HCT116 (cell line): ENCODE results near the gene GREB1L. TPM values are rescaled to one million over a fixed set of nuclear protein-coding genes. Genes with fewer than 3 reads are reported as not detected.

ENCODE experiments used
- ATAC-seq: fragments of 200-7000 bp; cut with Tn5 transposase; 2 replicates; pipeline ENCODE4 v1.9.1; 2020; ENCODE audit warnings: mild to moderate bottlenecking, moderate library complexity
- BruUV-seq: library from RNA; stranded (reverse); fragments of 400-500 nt; replicated peaks from 2 replicates; lab custom pipeline; 2021; lab: Mats Ljungman, UMichigan
- CTCF ChIA-PET: fragments of 300-600 bp; sonication (Branson Sonifier 250); formaldehyde crosslinking; loops from one replicate; lab custom pipeline; 2021; ENCODE audit warnings: antibody characterized with exemption; lab: Charles Lee
- POLR2A ChIA-PET: fragments of 300-600, 350-600 bp; sonication (Branson Sonifier 250); formaldehyde crosslinking; loops from one replicate; lab custom pipeline; 2021; ENCODE audit warnings: antibody characterized with exemption; lab: Charles Lee
- RAD21 ChIA-PET, 2 experiments: fragments of 300-600 bp; sonication (Branson Sonifier 250); formaldehyde crosslinking; loops; one replicate each; lab custom pipeline; 2023; ENCODE audit warnings: low total read pairs in 2 of 2; ENCODE audit not compliant: uncharacterized antibody in 2 of 2, unreplicated experiment in 2 of 2, low non-redundant PET in 1 of 2; lab: Charles Lee
- DNase-seq: peaks from one replicate; pipeline ENCODE4 v3.0.0-alpha.2; 2010; ENCODE audit warnings: low read depth, low spot score
- H2AFZ ChIP-seq: fragments of 200-600 bp; shearing (Covaris generic), sonication (generic); 2 replicates; pipeline ENCODE4 v1.6.1; 2017; ENCODE audit warnings: low read depth, mixed run types, mixed read lengths, antibody characterized with exemption, low read length; ENCODE audit not compliant: poor library complexity, severe bottlenecking
- H3K27ac ChIP-seq: 2 replicates; pipeline ENCODE4 v1.5.1; 2012; ENCODE audit warnings: low read depth, low read length
- H3K27me3 ChIP-seq: fragments of 200-600 bp; sonication (generic); 2 replicates; pipeline ENCODE4 v1.6.1; 2016; ENCODE audit warnings: mixed run types, low read length, mixed read lengths; ENCODE audit not compliant: insufficient read depth
- H3K36me3 ChIP-seq, 2 experiments: fragments of 200-500 bp in 1 of 2; fragments of 200-600 bp in 1 of 2; sonication (Bioruptor generic) in 1 of 2; sonication (generic) in 1 of 2; 2 replicates each; pipeline versions ENCODE4 v1.5.1 to v1.6.1; 2014 to 2016; ENCODE audit warnings: low read length in 2 of 2, inconsistent platforms in 1 of 2, mixed read lengths in 1 of 2, mixed run types in 1 of 2; ENCODE audit not compliant: insufficient read depth in 2 of 2, control insufficient read depth in 1 of 2
- H3K4me1 ChIP-seq, 2 experiments: fragments of 200-600 bp in 1 of 2; sonication (generic) in 1 of 2; 2 replicates each; pipeline versions ENCODE4 v1.5.1 to v1.6.1; 2012 to 2017; ENCODE audit warnings: low read length in 2 of 2, inconsistent platforms in 1 of 2, mild to moderate bottlenecking in 1 of 2, mixed read lengths in 1 of 2, mixed run types in 1 of 2, moderate library complexity in 1 of 2; ENCODE audit not compliant: insufficient read depth in 2 of 2, control insufficient read depth in 1 of 2
- H3K4me2 ChIP-seq: fragments of 200-600 bp; sonication (generic); 2 replicates; pipeline ENCODE4 v1.6.1; 2017; ENCODE audit warnings: mixed run types, low read length, mixed read lengths
- H3K4me3 ChIP-seq, 2 experiments: fragments of 200-600 bp in 1 of 2; sonication (generic) in 1 of 2; replicated peaks in 1 of 2; 2 replicates each; pipeline ENCODE4 v1.5.1; 2011 to 2016; ENCODE audit warnings: low read length in 2 of 2, control low read depth in 1 of 2, low read depth in 1 of 2, mild to moderate bottlenecking in 1 of 2, mixed read lengths in 1 of 2, mixed run types in 1 of 2
- H3K79me2 ChIP-seq: fragments of 200-600 bp; sonication (generic); 2 replicates; pipeline ENCODE4 v1.6.1; 2017; ENCODE audit warnings: mild to moderate bottlenecking, mixed run types, low read length, moderate library complexity, mixed read lengths; ENCODE audit not compliant: insufficient read depth
- H3K9ac ChIP-seq: fragments of 200-600 bp; sonication (generic); 2 replicates; pipeline ENCODE4 v1.6.1; 2016; ENCODE audit warnings: low read length, mixed read lengths
- H3K9me2 ChIP-seq: fragments of 200-600 bp; sonication (generic), shearing (Covaris generic); 2 replicates; pipeline ENCODE4 v1.6.1; 2017; ENCODE audit warnings: mixed run types, mild to moderate bottlenecking, moderate library complexity; ENCODE audit not compliant: insufficient read depth
- H3K9me3 ChIP-seq, 2 experiments: fragments of 200-500 bp in 1 of 2; fragments of 200-600 bp in 1 of 2; sonication (Bioruptor generic) in 1 of 2; sonication (generic) in 1 of 2; 2 replicates each; pipeline ENCODE4 v1.6.1; 2014 to 2017; ENCODE audit warnings: low read length in 2 of 2, mixed read lengths in 2 of 2, inconsistent platforms in 1 of 2, low read depth in 1 of 2, mild to moderate bottlenecking in 1 of 2, mixed run types in 1 of 2, moderate library complexity in 1 of 2; ENCODE audit not compliant: control insufficient read depth in 1 of 2, insufficient read depth in 1 of 2
- H4K20me1 ChIP-seq: fragments of 200-600 bp; sonication (generic), shearing (Covaris generic); 2 replicates; pipeline ENCODE4 v1.6.1; 2017; ENCODE audit warnings: mixed run types, mild to moderate bottlenecking, moderate library complexity; ENCODE audit not compliant: insufficient read depth
- CBX3 ChIP-seq: IDR thresholded peaks from 2 replicates; pipeline ENCODE4 v1.6.1; 2012; ENCODE audit warnings: low read depth
- CTCF ChIP-seq, 3 experiments: fragments of 200-600 bp in 1 of 3; sonication (generic) in 1 of 3; IDR thresholded peaks in 2 of 3; conservative IDR thresholded peaks in 1 of 3; 2 replicates each; pipeline ENCODE4 v1.5.1; 2012 to 2017; ENCODE audit warnings: low read depth in 2 of 3, low read length in 2 of 3, antibody characterized with exemption in 1 of 3, borderline replicate concordance in 1 of 3, control low read depth in 1 of 3, mild to moderate bottlenecking in 1 of 3, mixed read lengths in 1 of 3, mixed run types in 1 of 3, moderate library complexity in 1 of 3; ENCODE audit not compliant: insufficient read depth in 1 of 3
- EGR1 ChIP-seq: IDR thresholded peaks from 2 replicates; pipeline ENCODE4 v1.6.1; 2012; ENCODE audit warnings: low read depth
- EZH2 ChIP-seq: fragments of 200-600 bp; sonication (generic); IDR thresholded peaks from 2 replicates; pipeline ENCODE4 v1.6.1; 2017; ENCODE audit warnings: antibody characterized with exemption, mixed run types
- EZH2phosphoT487 ChIP-seq: fragments of 200-600 bp; IDR thresholded peaks from 2 replicates; pipeline ENCODE4 v1.6.1; 2018; ENCODE audit warnings: antibody characterized with exemption, borderline replicate concordance
- FOSL1 ChIP-seq: IDR thresholded peaks from 2 replicates; pipeline ENCODE4 v1.6.1; 2012; ENCODE audit warnings: low read depth
- MAX ChIP-seq: IDR thresholded peaks from 2 replicates; pipeline ENCODE4 v1.6.1; 2012
- POLR2A ChIP-seq: IDR thresholded peaks from 2 replicates; pipeline ENCODE4 v1.7.0; 2011; ENCODE audit warnings: borderline replicate concordance; ENCODE audit not compliant: insufficient read depth, insufficient read length; ENCODE audit errors: extremely low read depth
- RAD21 ChIP-seq: IDR thresholded peaks from 2 replicates; pipeline ENCODE4 v1.6.1; 2012; ENCODE audit warnings: low read depth, mild to moderate bottlenecking
- REST ChIP-seq: IDR thresholded peaks from 2 replicates; pipeline ENCODE4 v1.6.1; 2012; ENCODE audit warnings: low read depth
- SIN3A ChIP-seq: IDR thresholded peaks from 2 replicates; pipeline ENCODE4 v1.6.1; 2012; ENCODE audit warnings: low read depth
- SP1 ChIP-seq: IDR thresholded peaks from 2 replicates; pipeline ENCODE4 v1.6.1; 2012; ENCODE audit warnings: low read depth
- SRF ChIP-seq: IDR thresholded peaks from 2 replicates; pipeline ENCODE4 v1.6.1; 2012; ENCODE audit warnings: low read depth
- TCF7L2 ChIP-seq: IDR thresholded peaks from 2 replicates; pipeline ENCODE4 v1.7.0; 2011; ENCODE audit warnings: borderline replicate concordance, inconsistent platforms; ENCODE audit not compliant: insufficient read depth, insufficient read length; ENCODE audit errors: extremely low read depth
- intact Hi-C: fragments of 100-400 bp; cut with micrococcal nuclease; formaldehyde crosslinking; loops from 2 replicates; pipeline ENCODE4 v1.10.0; 2022
- total RNA-seq: library from RNA; stranded (reverse); gene quantifications from one replicate; pipeline ENCODE4 v1.2.1, GENCODE V29; 2021; ENCODE audit not compliant: unreplicated experiment

The GREB1L gene
- total RNA-seq, 1 experiment from 2014 or later: 12.2 TPM

GRCh38 chr18:21345840-21346239 is 103.8 kb downstream of the GREB1L start:
- ChIA-PET RAD21 (no interaction called here), CTCF (no interaction called here), POLR2A (no interaction called here)
- Histone ChIP-seq H3K27ac (no peak overlapping the region), H4K20me1 (no peaks in the 10 kb centered on the region), H3K4me2 (no peak overlapping the region), H3K9me2 (no peaks in the 10 kb centered on the region), H2AFZ (no peak overlapping the region), H3K9ac (no peak overlapping the region), H3K4me1 (peaks cover 5 to 9% of the 10 kb centered on the region in 2 experiments; a peak in 3 of 4 replicates), H3K27me3 (no peaks in the 10 kb centered on the region), H3K36me3 (no peaks in the 10 kb centered on the region), H3K9me3 (no peaks in the 10 kb centered on the region), H3K79me2 (no peaks in the 10 kb centered on the region), H3K4me3 (no peak overlapping the region)
- intact Hi-C loops: no loop called here
- TF ChIP-seq SRF (no peak), POLR2A (no peak), TCF7L2 (no peak), SIN3A (no peak), EZH2 (no peak), CTCF (IDR thresholded peaks at IDR 0.05 in 2 of 3, conservative IDR thresholded peaks at IDR 0.05 in 1 of 3; ENCODE audit: borderline replicate concordance in 1 of 3, insufficient read depth in 1 of 3, low read depth in 2 of 3, low read length in 2 of 3) (no peak), EZH2phosphoT487 (no peak), RAD21 (no peak), FOSL1 (no peak), CBX3 (no peak), MAX (no peak), SP1 (no peak), EGR1 (no peak), REST (no peak)
- DNase-seq: no peak
- no peak for ATAC-seq
- BruUV-seq: no TSS peak
